PFSK-1 (cell line): Measurements from ENCODE around the gene ZNF497.

Experiments
- POLR2AphosphoS5 ChIP-seq: IDR thresholded peaks from 2 replicates; pipeline ENCODE4 v1.6.1; 2012; ENCODE audit warnings: low read depth, mild to moderate bottlenecking, control low read depth, low read length, moderate library complexity
- SIN3A ChIP-seq: IDR thresholded peaks from 2 replicates; pipeline ENCODE4 v1.6.1; 2012; ENCODE audit warnings: mild to moderate bottlenecking, low read length, moderate library complexity, borderline replicate concordance; ENCODE audit not compliant: insufficient read depth
- TAF1 ChIP-seq: IDR thresholded peaks from 2 replicates; pipeline ENCODE4 v1.6.1; 2012; ENCODE audit warnings: low read length, control low read depth, borderline replicate concordance; ENCODE audit not compliant: insufficient read depth
- TF ChIP-seq, protein P1 (sequence below), 2 experiments: IDR thresholded peaks; 2 replicates each; pipeline versions ENCODE4 v1.6.1 to v1.8.0; 2011 to 2012; ENCODE audit warnings: low read depth in 2 of 2, low read length in 2 of 2, control low read depth in 1 of 2, inconsistent platforms in 1 of 2, mild to moderate bottlenecking in 1 of 2, moderate library complexity in 1 of 2; ENCODE audit not compliant: insufficient read depth in 1 of 2

DNA sequence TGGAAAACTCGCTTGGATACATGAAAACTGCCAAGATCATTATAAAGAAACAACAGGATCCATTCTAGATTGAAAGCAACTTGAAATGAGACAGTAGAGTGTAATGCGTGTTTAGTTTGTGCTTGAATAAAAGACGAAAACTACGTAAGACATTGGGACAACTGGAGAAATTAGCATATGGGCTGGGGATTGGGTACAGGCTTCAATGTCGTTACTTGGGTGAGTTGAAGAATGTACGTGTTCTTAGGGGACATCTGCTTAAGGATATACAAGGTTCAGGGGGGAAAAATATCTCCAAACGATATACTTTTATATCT is 57.8 kb downstream of the ZNF497 start:
- TF ChIP-seq, protein P1, sequence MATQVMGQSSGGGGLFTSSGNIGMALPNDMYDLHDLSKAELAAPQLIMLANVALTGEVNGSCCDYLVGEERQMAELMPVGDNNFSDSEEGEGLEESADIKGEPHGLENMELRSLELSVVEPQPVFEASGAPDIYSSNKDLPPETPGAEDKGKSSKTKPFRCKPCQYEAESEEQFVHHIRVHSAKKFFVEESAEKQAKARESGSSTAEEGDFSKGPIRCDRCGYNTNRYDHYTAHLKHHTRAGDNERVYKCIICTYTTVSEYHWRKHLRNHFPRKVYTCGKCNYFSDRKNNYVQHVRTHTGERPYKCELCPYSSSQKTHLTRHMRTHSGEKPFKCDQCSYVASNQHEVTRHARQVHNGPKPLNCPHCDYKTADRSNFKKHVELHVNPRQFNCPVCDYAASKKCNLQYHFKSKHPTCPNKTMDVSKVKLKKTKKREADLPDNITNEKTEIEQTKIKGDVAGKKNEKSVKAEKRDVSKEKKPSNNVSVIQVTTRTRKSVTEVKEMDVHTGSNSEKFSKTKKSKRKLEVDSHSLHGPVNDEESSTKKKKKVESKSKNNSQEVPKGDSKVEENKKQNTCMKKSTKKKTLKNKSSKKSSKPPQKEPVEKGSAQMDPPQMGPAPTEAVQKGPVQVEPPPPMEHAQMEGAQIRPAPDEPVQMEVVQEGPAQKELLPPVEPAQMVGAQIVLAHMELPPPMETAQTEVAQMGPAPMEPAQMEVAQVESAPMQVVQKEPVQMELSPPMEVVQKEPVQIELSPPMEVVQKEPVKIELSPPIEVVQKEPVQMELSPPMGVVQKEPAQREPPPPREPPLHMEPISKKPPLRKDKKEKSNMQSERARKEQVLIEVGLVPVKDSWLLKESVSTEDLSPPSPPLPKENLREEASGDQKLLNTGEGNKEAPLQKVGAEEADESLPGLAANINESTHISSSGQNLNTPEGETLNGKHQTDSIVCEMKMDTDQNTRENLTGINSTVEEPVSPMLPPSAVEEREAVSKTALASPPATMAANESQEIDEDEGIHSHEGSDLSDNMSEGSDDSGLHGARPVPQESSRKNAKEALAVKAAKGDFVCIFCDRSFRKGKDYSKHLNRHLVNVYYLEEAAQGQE (IDR thresholded peaks at IDR 0.05; ENCODE audit: insufficient read depth in 1 of 2, low read depth in 2 of 2, low read length in 2 of 2), result no peak
- TF ChIP-seq SIN3A, result no peak
- TF ChIP-seq TAF1, result no peak
- no peak for TF ChIP-seq POLR2AphosphoS5
